Measurements from ENCODE around the gene CCDC89.

CCDC89 gene

DNA sequence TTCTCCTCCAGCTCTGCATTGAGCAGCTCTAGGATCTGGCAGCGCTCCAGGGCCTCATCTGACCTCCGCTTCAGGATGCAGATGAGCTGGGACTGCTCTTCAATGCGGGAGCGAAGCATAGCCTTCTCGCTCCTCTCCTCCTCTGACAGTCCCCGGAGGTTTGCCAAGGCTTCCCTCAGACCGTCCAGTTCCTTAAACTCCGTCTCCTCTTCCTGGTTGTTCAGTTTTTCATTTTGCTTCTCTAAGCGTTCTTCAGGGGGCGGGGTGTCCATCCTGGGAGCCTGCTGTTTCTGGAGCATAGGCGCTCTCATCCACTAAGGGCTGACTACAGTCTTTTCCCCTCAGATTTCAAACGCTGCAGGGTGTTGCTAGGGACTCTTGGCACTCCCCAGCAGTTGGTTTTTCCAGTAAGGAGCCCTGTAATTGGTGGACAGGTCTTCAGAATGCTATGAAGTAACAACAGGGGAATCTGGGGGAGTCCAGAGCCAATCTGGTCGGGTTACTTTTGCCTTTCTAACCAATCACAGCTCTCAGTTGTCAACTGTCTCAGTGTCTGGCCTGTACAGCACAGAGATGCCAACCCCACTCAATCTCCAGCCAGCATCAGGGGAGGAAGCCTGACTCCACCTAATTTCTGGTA lies at the start of gene CCDC89:
TSS of gene CCDC89 (minus strand) at position 376 of the 640 bp plus-strand sequence. CDS start at position 311, 65 bp downstream.
- no peak for DNase-seq

- no peak for DNase-seq
These were observed 47.0 kb upstream of the CCDC89 start for GRCh38 chr11:85732965-85733364.

GRCh38 chr11:85726381-85726780 lies 40.4 kb upstream of the CCDC89 start:
- no peak for DNase-seq

GRCh38 chr11:85725510-85726258 lies 39.7 kb upstream of the CCDC89 start:
- no peak for DNase-seq

- DNase-seq, result no peak
These were observed 38.9 kb upstream of the CCDC89 start for GRCh38 chr11:85724748-85725465.

DNA sequence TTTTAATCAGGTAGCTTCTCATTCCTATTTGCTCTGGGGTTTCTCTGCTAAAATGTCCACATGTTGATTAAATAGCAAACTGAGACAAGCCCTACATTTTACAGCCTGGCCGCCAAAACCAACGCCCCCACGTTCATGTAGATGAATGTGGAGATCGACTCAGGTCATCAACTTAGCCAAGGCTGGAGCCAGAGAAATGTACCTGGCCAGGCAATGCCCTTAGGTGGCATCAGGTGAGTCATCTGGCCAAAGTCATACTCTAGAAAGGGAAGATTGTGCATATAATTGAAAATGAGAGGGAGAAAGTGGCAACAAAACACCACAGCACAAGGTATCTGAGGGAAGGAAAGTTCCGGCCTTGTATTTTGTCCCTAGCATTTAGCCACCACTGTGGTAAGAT lies 37.1 kb upstream of the CCDC89 start:
- no peak for DNase-seq

- no peak for DNase-seq
These were observed 35.2 kb upstream of the CCDC89 start for GRCh38 chr11:85721191-85721590.

- DNase-seq, result no peak
These were observed 33.2 kb upstream of the CCDC89 start for GRCh38 chr11:85718991-85719807.

DNA sequence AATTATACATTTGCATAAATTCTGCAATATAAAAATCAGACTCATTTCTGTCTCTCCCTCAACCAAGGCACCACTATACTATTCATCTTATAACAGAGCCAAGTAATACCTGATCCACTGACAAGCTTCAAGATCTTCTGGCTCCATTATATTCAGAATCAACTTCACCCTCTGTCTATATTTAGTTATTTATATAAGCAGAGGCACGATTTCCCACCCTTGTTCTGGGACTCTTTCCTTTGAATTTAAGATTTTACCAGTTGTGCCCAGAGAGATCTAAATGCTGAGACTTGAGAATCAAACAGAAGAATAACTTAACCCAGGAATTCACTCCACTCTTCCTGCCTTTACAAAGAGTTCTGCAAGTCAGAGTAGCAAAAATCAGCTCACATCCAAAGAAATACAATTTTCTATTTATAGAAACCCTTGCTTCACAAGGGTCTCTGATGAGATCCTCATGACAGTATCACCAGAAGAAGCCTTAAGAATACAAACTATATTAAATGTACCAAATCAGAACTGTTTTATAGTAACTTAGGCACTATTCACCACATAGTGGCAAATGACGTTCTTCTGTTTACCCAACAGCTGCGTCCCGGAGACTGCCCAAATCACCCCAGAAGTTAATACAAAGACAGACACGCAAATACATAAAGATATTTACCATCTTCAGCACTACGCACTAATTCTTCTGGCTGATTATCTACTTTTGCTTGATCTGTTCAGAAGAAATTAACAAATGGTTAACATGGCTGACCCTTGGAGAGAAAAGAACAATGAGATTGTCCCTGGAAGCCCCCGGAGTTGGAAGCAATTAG lies 32.3 kb upstream of the CCDC89 start:
- no peak for DNase-seq

DNA sequence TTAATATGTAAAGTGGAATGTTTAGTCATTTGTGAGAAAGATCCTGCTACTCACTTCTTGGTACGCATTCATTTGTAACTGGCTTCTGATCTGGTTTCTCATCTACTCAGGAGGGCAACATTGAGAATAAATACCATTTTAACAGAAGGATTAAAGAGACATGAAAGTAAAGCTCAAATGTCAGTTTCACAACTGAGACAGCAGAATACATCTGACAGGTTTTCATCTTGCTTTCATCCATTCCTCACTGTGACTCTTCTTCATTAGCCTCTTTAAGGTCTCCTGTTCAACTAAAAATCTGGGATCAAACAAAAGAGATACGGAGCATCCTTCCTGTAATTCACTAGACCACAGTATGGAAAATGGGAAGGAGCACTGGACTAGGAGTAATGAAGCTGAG lies 31.4 kb upstream of the CCDC89 start:
- DNase-seq, result no peak

DNA sequence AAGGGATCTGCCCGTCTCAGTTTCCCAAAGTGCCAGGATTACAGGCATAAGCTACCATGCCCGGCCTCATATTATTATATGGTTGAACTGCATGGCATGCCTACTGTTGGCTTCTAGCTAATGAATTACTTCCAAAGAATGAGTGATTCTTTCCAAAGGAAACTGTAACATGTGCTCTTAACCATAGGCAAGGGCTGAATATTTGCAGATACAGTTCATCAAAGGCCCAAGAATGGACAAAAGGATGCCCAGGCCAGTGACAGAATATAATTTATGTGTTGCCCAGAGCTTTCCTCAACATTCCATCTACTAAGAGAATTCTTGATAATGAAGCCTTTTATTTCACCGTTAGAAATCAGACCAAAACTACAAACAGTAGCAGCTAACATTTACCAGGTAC lies 27.0 kb upstream of the CCDC89 start:
- DNase-seq, result no peak

- no peak for DNase-seq
These were observed 24.9 kb upstream of the CCDC89 start for GRCh38 chr11:85710917-85711316.

GRCh38 chr11:85709941-85710702 lies 24.1 kb upstream of the CCDC89 start:
- DNase-seq, result no peak

- DNase-seq, result no peak
These were observed 19.8 kb upstream of the CCDC89 start for GRCh38 chr11:85705800-85706199.

DNA sequence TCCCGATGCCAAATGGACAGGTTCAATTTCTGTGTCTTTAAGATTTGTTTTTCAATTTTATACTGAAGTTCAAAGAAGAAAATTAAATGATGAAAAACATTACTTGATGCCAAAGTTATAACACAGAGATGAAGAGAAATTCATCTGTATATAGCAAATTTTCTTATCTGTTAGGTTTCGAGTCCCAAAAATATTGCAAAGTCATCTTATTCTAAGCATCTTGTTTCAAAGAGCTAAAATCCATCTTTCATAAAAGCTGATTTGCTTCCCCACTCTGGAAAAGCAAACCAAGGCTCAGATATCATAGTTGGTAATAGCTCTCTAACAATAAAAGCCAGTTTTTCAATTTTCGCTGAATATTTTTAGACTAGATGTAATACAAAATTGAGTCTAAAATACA lies 19.0 kb upstream of the CCDC89 start:
- DNase-seq, result no peak

GRCh38 chr11:85699957-85700741 lies 14.2 kb upstream of the CCDC89 start:
- no peak for DNase-seq

DNA sequence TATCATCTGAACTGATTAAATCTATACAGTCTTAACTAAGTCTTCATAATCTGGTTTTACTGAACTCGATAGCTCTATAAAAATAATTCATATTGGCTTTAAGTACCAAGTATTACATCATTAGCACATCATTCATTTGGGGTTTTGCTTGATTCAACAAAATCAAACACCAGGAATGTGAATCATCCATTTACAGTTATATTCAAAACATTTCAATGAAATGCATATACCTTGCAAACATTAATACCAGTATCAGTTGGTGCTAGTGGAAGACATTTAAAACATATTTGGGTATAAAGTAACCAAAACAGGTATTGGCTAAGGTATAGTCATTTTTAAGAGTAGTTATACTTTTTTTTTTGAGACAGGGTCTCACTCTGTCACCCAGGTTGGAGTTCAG lies 12.2 kb upstream of the CCDC89 start:
- DNase-seq, result no peak

GRCh38 chr11:85697747-85698146 lies 11.8 kb upstream of the CCDC89 start:
- DNase-seq, result no peak

DNA sequence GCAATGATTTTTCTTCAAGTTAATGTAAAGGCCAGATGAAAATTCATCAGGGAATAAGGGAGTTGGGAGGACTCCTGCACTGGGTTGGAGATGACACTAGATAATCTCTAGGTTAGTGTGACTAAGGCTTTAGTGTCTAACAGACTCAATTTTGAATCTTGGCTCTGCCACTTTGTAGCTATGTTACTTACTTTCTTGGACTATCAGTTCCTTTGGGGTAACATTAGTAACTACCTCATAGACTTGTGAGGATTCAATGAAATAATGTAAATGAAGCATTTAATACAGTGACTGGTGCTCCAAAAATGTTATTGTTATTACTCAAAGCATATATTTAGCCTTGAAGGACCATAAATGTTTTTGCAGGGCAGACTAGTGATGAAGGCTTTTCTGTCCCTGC lies 9.6 kb upstream of the CCDC89 start:
- no peak for DNase-seq

DNA sequence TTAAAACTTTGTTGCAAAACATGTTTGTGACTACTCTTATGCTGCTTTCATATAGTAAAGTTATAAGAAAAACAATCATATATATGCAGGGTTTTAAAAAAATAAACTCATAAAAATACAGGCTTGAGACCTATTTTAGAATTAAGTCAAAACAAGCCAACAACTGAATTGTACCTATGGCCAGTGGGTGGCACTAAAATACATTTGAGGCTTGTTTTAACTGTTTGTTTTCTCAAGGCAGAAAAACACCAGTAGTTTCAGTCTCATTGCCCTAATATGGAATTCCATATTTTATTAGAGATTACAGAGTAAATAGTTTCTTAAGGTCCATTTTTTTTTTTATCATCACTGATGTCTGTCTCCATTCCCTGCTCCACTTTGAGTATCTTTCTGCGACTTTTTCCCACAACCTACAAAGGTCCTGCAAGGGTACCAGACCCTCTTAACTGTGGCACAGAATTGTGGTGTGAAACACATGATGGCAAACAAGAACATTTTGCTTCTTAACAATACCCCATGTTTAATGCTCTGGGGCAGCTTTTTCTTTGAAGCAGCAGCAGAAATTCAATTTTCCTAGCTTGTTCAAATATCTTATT lies 8.5 kb upstream of the CCDC89 start:
- DNase-seq, result no peak

All from stimulated activated CD4-positive, alpha-beta T cell treated with anti-CD3 and anti-CD28 coated beads, Interleukin-15, amount 100 ng/mL, for 24 hours (primary cell).